HG03135 (cell line): ENCODE results near the gene KRT9.
"Not testable (repeated sequence)": the region's sequence is repeated elsewhere in the genome, so short reads cannot be mapped to it uniquely, and the experiment has no call there.

ENCODE experiments used
- ATAC-seq: cut with Tn5 transposase; IDR thresholded peaks from one replicate; pipeline ENCODE4 v1.9.1; 2021; ENCODE audit warnings: mild to moderate bottlenecking, moderate library complexity; ENCODE audit not compliant: unreplicated experiment

The KRT9 gene, protein sequence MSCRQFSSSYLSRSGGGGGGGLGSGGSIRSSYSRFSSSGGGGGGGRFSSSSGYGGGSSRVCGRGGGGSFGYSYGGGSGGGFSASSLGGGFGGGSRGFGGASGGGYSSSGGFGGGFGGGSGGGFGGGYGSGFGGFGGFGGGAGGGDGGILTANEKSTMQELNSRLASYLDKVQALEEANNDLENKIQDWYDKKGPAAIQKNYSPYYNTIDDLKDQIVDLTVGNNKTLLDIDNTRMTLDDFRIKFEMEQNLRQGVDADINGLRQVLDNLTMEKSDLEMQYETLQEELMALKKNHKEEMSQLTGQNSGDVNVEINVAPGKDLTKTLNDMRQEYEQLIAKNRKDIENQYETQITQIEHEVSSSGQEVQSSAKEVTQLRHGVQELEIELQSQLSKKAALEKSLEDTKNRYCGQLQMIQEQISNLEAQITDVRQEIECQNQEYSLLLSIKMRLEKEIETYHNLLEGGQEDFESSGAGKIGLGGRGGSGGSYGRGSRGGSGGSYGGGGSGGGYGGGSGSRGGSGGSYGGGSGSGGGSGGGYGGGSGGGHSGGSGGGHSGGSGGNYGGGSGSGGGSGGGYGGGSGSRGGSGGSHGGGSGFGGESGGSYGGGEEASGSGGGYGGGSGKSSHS

DNA sequence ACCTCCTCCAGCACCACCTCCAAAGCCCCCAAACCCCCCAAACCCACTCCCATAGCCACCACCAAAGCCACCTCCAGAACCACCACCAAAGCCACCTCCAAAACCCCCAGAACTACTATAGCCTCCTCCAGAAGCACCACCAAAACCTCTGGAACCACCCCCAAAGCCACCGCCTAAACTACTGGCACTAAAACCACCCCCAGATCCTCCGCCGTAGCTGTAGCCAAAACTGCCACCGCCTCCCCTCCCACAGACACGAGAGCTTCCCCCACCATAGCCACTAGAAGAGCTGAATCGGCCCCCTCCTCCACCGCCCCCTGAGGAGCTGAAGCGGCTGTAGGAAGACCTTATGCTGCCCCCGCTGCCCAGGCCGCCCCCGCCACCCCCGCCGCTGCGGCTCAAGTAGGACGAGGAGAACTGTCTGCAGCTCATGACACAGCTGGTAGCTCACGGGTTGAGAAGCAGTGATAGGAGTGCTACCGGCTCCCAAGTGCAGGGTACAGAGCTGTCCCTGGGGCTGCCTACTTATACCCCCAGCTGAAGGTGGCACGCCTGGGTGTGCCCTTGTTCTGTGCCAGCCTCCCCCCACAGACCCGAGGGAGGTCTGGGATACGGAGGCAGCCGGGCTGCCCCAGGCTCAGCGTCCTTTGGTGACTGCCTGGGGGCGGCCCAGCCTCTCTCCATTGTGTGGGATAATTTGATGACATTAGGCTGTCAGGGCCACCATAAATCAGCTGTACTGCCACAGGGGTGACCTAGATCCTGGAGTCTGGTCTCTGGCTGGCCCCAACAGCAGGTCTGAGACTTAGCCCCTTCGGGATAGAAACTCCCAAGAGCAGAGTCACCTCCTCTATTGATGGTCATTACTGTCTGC lies at the start of gene KRT9:
KRT9 (minus strand) TSS at position 499 of the 874 bp plus-strand sequence; CDS start at position 432, 67 bp downstream.
- ATAC-seq: no peak

DNA sequence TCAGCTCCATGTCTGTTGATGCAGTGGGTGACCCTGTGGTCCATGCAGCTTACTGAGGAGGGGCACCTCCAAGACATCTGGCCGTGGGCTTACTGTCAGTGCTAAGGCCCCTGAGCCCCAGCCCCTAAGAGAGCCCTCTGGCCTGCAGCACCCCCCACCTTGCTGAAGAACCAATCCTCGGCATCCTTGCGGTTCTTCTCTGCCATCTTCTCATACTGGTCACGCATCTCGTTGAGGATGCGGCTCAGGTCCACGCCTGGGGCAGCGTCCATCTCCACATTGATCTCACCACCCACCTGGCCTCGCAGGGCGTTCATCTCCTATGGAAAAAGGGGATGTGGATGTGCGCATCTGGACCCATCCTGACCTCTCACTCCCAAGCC lies 49.6 kb upstream of the KRT9 start:
- ATAC-seq: not testable (repeated sequence)

GRCh38 chr17:41620583-41621434 lies 49.0 kb upstream of the KRT9 start:
- no peak for ATAC-seq

GRCh38 chr17:41619927-41620582 lies 48.2 kb upstream of the KRT9 start:
- ATAC-seq: not testable (repeated sequence)

DNA sequence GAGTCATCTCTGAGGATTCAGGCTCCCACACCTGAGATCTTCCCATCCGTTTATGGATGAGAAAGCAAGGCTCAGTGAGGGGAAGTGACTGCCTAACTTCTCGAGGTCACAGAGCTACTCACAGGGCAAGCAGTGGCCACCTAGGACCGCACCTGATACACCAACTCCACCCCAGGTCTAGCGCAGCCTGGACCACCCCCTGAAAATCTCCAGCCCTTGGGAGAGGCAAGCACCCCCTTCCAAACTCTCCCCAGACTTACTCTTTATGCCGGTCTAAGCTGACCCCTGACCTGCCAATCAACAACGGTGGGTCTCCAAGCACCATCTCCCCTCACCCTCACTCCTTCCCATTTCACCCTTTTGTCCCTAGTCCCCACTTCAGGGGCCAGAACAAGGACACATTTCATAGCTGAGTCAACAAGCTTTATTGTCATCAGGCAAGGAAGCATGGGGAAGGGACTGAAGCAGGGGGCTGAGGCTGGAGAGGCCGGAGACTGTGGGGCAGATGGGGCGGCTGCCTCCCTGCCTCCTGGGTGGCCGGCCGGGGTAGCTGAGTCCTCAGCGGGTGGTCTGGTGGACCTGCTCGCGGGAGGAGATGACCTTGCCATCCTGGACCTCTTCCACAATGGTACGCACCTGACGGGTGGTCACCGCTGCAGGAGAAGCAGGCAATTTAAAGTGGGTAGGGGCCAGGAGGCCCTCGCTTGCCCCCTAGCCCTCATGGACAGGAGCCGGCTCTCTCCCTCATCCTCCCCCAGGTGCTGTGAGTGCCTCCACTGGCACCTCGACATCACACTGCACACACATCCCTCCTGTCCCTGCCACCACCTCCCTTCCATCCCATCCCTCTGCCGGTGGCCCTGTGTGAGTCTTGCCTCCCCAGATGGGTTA lies 47.4 kb upstream of the KRT9 start:
- ATAC-seq: no peak

DNA sequence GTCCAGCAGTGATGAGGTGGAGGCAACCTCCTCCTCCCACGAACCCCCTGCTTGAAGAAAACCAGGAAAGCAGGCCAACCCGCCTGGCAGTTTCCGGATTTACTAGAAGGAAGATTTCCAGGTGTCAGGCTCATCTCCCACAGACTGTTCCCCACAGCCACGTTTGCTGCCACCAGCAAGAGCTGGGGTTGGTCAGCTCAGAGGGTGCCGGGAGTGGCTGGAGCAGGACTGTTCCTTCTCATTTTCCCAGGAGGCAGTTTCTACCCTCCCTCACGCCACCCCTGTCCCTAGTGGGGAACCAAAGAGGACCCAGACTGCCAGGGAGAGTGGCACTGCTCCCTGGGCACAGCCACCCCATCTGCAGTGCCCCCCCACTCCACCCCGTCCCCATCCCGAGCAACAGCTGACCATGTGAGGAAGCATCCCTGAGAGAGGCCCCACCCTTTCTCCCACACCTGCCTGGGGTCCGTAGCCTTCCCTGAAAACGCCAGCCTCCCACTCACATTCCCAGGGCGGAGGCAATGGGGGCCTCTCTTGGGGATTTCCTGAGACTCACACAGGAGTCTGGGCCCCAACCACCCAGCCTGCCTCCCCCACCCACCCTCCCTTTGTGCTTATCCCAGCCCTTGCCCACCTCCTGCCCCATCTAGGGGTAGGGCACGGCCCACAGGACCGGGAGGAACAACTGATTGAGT lies 46.6 kb upstream of the KRT9 start:
- ATAC-seq: no peak

GRCh38 chr17:41617698-41618097 lies 45.8 kb upstream of the KRT9 start:
- no peak for ATAC-seq

DNA sequence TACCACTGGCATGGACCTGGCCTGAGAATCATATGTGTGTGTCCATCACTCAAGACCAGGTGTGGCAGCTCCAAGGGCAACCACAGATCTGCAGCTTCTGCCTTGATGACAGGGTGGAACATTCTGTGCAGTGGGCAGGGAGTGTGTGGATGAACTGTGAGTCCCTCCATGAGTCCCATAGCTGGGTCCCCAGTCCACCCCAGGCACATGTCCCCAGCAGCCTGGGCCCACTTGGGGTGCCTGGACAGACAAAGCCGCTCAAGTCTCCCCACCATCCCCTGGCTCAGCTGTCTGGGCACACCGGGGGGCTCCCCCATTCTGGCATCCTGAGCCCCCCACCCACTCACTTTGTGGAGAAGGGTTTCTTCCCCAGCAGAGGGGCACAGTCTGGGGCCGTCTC lies 45.3 kb upstream of the KRT9 start:
- ATAC-seq: no peak

- ATAC-seq: not testable (repeated sequence)
Measured at GRCh38 chr17:41616486-41616885, 44.6 kb upstream of the KRT9 start.

- ATAC-seq: no peak
Measured at GRCh38 chr17:41615454-41615853, 43.6 kb upstream of the KRT9 start.

- ATAC-seq: not testable (repeated sequence)
Measured at GRCh38 chr17:41614767-41615166, 42.9 kb upstream of the KRT9 start.

DNA sequence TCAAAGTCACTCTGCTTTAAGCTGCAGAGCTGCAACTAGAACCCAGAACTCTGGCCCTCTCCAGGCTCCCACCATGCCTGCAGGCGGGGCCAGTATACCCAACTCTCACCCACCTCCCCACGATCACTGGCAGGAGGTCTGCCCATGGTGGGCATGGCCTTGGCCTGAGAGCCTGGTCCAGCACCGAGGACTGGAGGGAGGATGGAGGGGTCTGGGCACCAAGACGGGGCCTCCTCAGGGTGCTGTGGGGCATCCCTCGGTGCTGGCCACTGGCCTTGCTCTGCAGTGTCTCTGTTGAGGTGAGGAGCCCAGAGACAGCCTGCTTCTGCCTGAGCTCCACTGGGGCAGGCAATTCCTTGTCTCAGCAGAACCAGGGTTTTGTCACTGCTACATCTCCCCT lies 42.2 kb upstream of the KRT9 start:
- ATAC-seq: no peak

GRCh38 chr17:41613277-41614082 lies 41.6 kb upstream of the KRT9 start:
- no peak for ATAC-seq

DNA sequence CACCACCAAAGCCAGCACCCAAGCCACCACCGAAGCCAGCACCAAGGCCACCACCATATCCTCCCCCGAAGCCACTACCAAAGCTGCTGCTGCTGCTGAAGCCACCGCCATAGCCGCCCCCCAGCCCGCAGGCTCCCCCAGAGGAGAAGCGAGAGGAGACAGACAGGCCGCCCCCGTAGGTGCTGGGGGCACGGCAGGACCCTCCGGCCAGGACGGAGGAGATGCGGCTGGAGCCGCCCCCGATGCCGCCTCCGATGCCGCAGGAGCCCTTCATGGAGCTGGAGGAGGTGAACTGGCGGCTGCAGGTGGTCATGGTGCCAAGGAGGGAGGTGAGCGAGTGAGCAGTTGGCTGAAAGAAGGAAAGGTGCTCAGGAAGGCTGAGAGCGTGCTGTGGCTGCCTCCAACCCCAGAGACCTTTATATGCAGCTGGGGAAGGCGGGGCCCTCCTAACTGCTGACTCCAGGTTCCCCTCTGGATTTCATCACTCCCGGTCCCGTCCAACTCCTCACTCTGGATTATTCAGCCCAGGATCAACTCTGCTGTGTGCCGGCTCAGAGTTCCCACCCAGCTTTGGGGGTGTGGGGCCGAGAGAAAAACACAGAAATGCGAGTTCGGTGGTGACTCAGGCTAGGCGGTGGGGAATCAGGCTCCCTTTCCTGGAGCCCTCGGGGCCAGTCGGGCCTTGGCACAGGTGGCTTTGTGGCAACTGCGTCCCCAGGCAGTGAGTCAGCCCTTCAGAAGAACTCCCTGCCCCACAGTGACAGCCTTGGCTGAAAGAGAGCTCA lies 40.7 kb upstream of the KRT9 start, which contains the start of gene KRT16:
KRT16 (minus strand) TSS at position 392 of the 785 bp plus-strand sequence; CDS start at position 313, 79 bp downstream.
- ATAC-seq: not testable (repeated sequence)

GRCh38 chr17:41610965-41611640 lies 39.2 kb upstream of the KRT9 start:
- no peak for ATAC-seq

- ATAC-seq: not testable (repeated sequence)
Measured at GRCh38 chr17:41610061-41610517, 38.2 kb upstream of the KRT9 start.
